Effector memory CD4-positive, alpha-beta T cell (primary cell): ENCODE results near the gene STAB2.

Experiments used
- DNase-seq, 3 donors: peaks; one replicate each; pipeline ENCODE4 v3.0.0-alpha.2; 2020
- H3K27ac ChIP-seq: 2 replicates; pipeline ENCODE4 v1.7.0; 2013; ENCODE audit warnings: mild to moderate bottlenecking, low read length, moderate library complexity; ENCODE audit not compliant: insufficient read depth, poor library complexity, severe bottlenecking
- H3K27me3 ChIP-seq: replicated peaks from 2 replicates; pipeline ENCODE4 v1.7.0; 2013; ENCODE audit warnings: mild to moderate bottlenecking, low read length; ENCODE audit not compliant: insufficient read depth, control insufficient read depth, poor library complexity, severe bottlenecking
- H3K36me3 ChIP-seq: 2 replicates; pipeline ENCODE4 v1.7.0; 2013; ENCODE audit warnings: mild to moderate bottlenecking, low read length, moderate library complexity; ENCODE audit not compliant: control insufficient read depth, insufficient read depth
- H3K4me1 ChIP-seq: 2 replicates; pipeline ENCODE4 v1.7.0; 2013; ENCODE audit warnings: low read length, mild to moderate bottlenecking; ENCODE audit not compliant: control insufficient read depth, insufficient read depth, poor library complexity, severe bottlenecking
- H3K4me3 ChIP-seq: 2 replicates; pipeline ENCODE4 v1.7.0; 2013; ENCODE audit warnings: low read length, low read depth, mild to moderate bottlenecking; ENCODE audit not compliant: insufficient read depth, poor library complexity, severe bottlenecking
- H3K9me3 ChIP-seq: 2 replicates; pipeline ENCODE4 v1.7.0; 2013; ENCODE audit warnings: mild to moderate bottlenecking, low read length, moderate library complexity; ENCODE audit not compliant: control insufficient read depth

Gene STAB2

GRCh38 chr12:103665971-103666370, 78.9 kb downstream of the STAB2 start:
- Histone ChIP-seq H3K9me3 (no peaks in the 10 kb centered on the region), H3K4me3 (no peak overlapping the region), H3K27me3 (no peaks in the 10 kb centered on the region)

GRCh38 chr12:103667125-103667524, 80.1 kb downstream of the STAB2 start:
- Histone ChIP-seq H3K9me3 (no peaks in the 10 kb centered on the region), H3K4me1 (no peaks in the 10 kb centered on the region), H3K27me3 (no peaks in the 10 kb centered on the region), H3K4me3 (no peak overlapping the region), H3K36me3 (no peaks in the 10 kb centered on the region), H3K27ac (no peak overlapping the region)
- no peak for DNase-seq

More at GRCh38 chr12:103665971-103666370, 78.9 kb downstream of the STAB2 start:
- Histone ChIP-seq H3K36me3 (no peaks in the 10 kb centered on the region), H3K4me1 (no peaks in the 10 kb centered on the region), H3K27ac (no peak overlapping the region)
- DNase-seq, result no peak

- no peak overlapping the region for H3K27ac ChIP-seq
- H3K9me3 ChIP-seq, result no peaks in the 10 kb centered on the region
- no peak overlapping the region for H3K4me3 ChIP-seq
- H3K36me3 ChIP-seq, result no peaks in the 10 kb centered on the region
- H3K4me1 ChIP-seq, result no peaks in the 10 kb centered on the region
- no peak for DNase-seq
- no peaks in the 10 kb centered on the region for H3K27me3 ChIP-seq
These were observed 81.4 kb downstream of the STAB2 start for GRCh38 chr12:103668520-103668919.

- no peaks in the 10 kb centered on the region for H3K9me3 ChIP-seq
- no peak for DNase-seq
These were observed 84.3 kb downstream of the STAB2 start for GRCh38 chr12:103671367-103671766.

DNA sequence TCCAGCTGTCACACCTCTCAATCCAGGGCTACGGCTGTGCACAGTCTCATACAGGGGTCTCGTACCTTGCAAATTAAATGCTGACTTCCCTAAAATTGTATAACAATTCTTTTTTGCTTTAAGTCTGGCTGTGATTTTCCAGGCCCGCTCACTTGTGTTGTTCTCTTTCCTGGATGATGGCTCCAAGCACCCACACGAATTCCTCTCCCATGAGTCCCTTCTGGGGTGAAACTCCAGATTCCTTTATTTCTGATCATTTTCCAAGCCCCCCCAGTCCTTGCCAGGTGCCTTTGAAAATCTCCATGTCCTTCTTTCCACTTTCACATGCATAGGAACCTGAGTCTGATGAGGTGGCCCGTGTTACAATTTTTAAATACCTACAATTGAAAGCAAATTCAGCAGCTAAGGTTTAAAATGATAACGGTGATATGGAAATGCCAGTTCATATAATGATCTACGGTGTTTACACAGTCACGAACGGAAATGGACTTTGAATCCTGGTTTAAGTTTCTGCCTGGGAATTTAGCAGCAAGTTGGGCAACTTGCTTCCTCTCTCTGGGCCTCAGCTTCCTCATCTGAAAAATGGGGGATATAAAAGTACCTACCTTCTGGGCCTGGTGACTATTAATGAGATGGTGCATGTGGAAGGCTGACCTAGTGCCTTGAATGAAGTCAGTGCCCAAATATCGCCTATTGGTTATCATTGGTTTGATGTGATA, 85.5 kb downstream of the STAB2 start:
- Histone ChIP-seq H3K4me3 (no peak overlapping the region), H3K27me3 (no peaks in the 10 kb centered on the region), H3K27ac (no peak overlapping the region), H3K9me3 (no peaks in the 10 kb centered on the region), H3K4me1 (no peaks in the 10 kb centered on the region), H3K36me3 (no peaks in the 10 kb centered on the region)
- no peak for DNase-seq

More at GRCh38 chr12:103671367-103671766, 84.3 kb downstream of the STAB2 start:
- Histone ChIP-seq H3K27me3 (no peaks in the 10 kb centered on the region), H3K4me3 (no peak overlapping the region), H3K4me1 (no peaks in the 10 kb centered on the region), H3K27ac (no peak overlapping the region), H3K36me3 (no peaks in the 10 kb centered on the region)

DNA sequence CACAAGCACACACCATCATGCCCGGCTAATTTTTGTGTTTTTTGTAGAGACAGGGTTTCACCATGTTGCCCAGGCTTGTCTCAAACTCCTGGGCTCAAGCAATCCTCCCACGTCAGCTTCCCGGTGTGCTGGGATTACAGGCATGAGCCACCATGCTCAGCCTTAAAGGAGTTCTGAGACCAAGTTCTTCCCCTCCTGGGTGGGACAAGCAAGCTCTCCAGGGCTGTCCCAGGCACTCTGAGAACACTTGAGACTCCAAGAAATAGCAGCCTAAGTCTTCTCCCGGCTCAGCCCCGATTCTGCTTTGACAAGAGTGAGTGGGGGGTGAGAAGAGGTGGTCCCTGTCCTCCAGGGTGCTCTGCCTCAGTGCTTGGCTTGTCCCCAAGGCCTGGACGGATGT, 86.4 kb downstream of the STAB2 start:
- Histone ChIP-seq H3K4me1 (no peaks in the 10 kb centered on the region), H3K27me3 (no peaks in the 10 kb centered on the region), H3K9me3 (no peaks in the 10 kb centered on the region), H3K36me3 (no peaks in the 10 kb centered on the region), H3K27ac (no peak overlapping the region), H3K4me3 (no peak overlapping the region)
- no peak for DNase-seq

- DNase-seq, result no peak
These were observed 86.9 kb downstream of the STAB2 start for GRCh38 chr12:103673891-103674375.

DNA sequence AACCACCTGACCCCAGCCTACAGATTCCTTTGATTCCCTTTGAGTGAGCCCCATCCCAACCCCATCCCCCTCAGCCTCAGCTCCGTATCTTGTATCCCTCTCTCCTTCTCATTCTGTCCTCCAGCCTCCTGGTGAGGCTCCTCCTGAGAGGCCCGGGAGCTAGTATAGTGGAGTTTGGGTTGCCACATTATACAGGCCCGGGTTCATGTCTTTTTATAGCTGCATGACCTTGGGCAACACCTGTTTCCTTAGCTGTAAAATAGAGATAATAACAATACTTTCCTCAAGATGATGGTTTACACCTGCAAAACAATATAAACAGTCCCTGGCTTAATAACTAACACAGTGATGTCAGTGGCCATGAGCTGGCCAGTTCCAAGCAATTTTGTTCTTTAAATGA, 89.8 kb downstream of the STAB2 start:
- H3K36me3 ChIP-seq, result no peaks in the 10 kb centered on the region
- no peaks in the 10 kb centered on the region for H3K9me3 ChIP-seq
- H3K4me3 ChIP-seq, result no peak overlapping the region
- H3K27me3 ChIP-seq, result no peaks in the 10 kb centered on the region
- no peaks in the 10 kb centered on the region for H3K4me1 ChIP-seq
- H3K27ac ChIP-seq, result no peak overlapping the region
- no peak for DNase-seq

More at GRCh38 chr12:103673891-103674375, 86.9 kb downstream of the STAB2 start:
- Histone ChIP-seq H3K27me3 (no peaks in the 10 kb centered on the region), H3K9me3 (no peaks in the 10 kb centered on the region), H3K27ac (no peak overlapping the region), H3K4me3 (no peak overlapping the region), H3K4me1 (no peaks in the 10 kb centered on the region), H3K36me3 (no peaks in the 10 kb centered on the region)

DNA sequence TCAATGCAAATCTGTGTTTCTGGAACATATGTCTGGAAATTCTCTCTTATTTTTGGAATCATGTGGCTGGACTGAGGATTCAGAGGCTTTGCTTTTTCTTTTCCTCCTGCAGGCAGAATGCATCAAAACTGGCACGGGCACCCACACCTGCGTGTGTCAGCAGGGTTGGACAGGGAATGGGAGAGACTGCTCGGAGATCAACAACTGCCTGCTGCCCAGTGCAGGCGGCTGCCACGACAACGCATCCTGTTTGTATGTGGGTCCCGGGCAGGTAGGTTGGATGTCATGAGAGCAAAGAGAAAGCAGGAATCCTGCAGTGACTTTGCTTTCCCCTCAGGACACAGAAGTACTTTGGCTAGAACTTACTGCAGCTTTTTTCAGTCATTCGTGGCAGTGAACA, 90.3 kb downstream of the STAB2 start:
- Histone ChIP-seq H3K4me3 (no peak overlapping the region), H3K4me1 (no peaks in the 10 kb centered on the region), H3K27me3 (no peaks in the 10 kb centered on the region), H3K36me3 (no peaks in the 10 kb centered on the region), H3K27ac (no peak overlapping the region), H3K9me3 (no peaks in the 10 kb centered on the region)
- no peak for DNase-seq

DNA sequence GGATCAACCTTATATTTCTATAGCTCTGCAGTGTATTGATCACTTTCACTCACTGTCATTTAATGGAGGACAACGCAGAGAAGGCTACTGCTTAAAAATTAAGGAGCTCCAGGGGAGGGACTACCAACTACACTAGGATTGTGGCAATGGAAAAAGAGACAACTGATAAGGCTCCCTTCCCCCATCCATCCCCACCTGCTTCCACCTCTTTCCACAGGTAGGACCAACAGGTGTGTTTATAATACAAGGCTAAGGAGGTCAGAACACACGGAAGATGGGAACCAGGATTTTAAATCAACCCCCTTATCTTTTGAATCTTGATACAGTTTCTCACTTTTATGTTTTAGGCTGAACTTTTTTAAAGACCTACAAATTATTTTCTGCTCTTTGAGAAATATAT, 90.8 kb downstream of the STAB2 start:
- Histone ChIP-seq H3K9me3 (no peaks in the 10 kb centered on the region), H3K27ac (no peak overlapping the region), H3K4me3 (no peak overlapping the region), H3K27me3 (no peaks in the 10 kb centered on the region), H3K4me1 (no peaks in the 10 kb centered on the region), H3K36me3 (no peaks in the 10 kb centered on the region)
- no peak for DNase-seq
